Rectal smooth muscle tissue (tissue), 1 donor: Measurements from ENCODE around the gene TRIM37.
"Not testable (repeated sequence)": the region's sequence is repeated elsewhere in the genome, so short reads cannot be mapped to it uniquely, and the experiment has no call there.

Experiments used
- H3K27ac ChIP-seq: one replicate; pipeline ENCODE4 v1.7.0; 2013; ENCODE audit warnings: low read depth, low read length, inconsistent platforms
- H3K27me3 ChIP-seq: one replicate; pipeline ENCODE4 v1.7.0; 2013; ENCODE audit warnings: low read length; ENCODE audit not compliant: control insufficient read depth, insufficient read depth
- H3K36me3 ChIP-seq: one replicate; pipeline ENCODE4 v1.7.0; 2013; ENCODE audit warnings: low read length; ENCODE audit not compliant: control insufficient read depth, insufficient read depth
- H3K4me1 ChIP-seq: one replicate; pipeline ENCODE4 v1.7.0; 2013; ENCODE audit warnings: low read length; ENCODE audit not compliant: control insufficient read depth, insufficient read depth
- H3K4me3 ChIP-seq: one replicate; pipeline ENCODE4 v1.7.0; 2013; ENCODE audit warnings: low read length
- H3K9ac ChIP-seq: one replicate; pipeline ENCODE4 v1.7.0; 2013; ENCODE audit warnings: low read length

Gene TRIM37

GRCh38 chr17:59139939-59140338 lies 33.3 kb upstream of the TRIM37 start:
- Histone ChIP-seq H3K36me3 (no peaks in the 10 kb centered on the region), H3K27ac (no peak overlapping the region), H3K4me1 (no peaks in the 10 kb centered on the region), H3K4me3 (no peak overlapping the region), H3K27me3 (no peaks in the 10 kb centered on the region), H3K9ac (no peak overlapping the region)

DNA sequence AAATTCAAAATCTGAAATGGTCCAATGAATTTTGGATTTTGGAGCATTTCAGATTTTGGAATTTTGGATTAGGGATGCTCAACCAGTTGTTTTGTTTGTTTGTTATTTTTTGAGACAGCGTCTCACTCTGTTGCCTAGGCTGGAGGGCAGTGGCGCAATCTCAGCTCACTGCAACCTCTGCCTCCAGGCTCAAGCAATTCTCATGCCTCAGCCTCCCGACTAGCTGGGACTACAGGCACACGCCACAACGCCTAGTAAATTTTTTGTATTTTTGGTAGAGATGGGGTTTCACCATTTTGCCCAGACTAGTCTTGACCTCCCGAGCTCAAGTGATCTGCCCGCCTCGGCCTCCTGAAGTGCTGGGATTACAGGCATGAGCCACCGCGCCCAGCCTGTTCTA lies 31.7 kb upstream of the TRIM37 start:
- not testable (repeated sequence) for H3K9ac ChIP-seq, H3K27me3 ChIP-seq, H3K4me1 ChIP-seq, H3K36me3 ChIP-seq, H3K27ac ChIP-seq, H3K4me3 ChIP-seq

DNA sequence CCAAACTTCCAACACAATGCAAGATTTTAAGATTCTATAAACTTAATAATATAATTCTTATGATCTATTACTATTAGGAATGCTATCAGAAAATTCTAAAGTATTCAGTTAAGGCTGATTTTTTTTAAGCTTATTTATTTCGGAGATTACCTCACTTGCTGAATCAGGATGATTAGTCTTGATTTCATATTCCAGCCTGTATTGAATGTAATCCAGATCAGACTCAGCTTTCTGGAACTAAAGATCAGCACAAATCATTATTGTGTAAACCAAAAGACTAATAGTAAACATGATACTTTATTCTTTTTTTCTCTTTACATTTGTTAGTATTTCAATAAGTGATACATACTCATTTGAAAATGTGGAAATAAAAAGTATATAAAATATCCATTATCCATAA lies 24.5 kb upstream of the TRIM37 start:
- H3K36me3 ChIP-seq, result peaks cover 2% of the 10 kb centered on the region
- no peak overlapping the region for H3K4me3 ChIP-seq
- H3K9ac ChIP-seq, result no peak overlapping the region
- no peaks in the 10 kb centered on the region for H3K4me1 ChIP-seq
- no peaks in the 10 kb centered on the region for H3K27me3 ChIP-seq
- H3K27ac ChIP-seq, result no peak overlapping the region

GRCh38 chr17:59129814-59130213 lies 23.1 kb upstream of the TRIM37 start:
- Histone ChIP-seq H3K27me3 (no peaks in the 10 kb centered on the region), H3K4me1 (no peaks in the 10 kb centered on the region), H3K27ac (no peak overlapping the region), H3K4me3 (no peak overlapping the region), H3K9ac (no peak overlapping the region), H3K36me3 (peaks cover 2% of the 10 kb centered on the region)

GRCh38 chr17:59126809-59127417 lies 20.2 kb upstream of the TRIM37 start:
- H3K9ac ChIP-seq, result no peak overlapping the region

DNA sequence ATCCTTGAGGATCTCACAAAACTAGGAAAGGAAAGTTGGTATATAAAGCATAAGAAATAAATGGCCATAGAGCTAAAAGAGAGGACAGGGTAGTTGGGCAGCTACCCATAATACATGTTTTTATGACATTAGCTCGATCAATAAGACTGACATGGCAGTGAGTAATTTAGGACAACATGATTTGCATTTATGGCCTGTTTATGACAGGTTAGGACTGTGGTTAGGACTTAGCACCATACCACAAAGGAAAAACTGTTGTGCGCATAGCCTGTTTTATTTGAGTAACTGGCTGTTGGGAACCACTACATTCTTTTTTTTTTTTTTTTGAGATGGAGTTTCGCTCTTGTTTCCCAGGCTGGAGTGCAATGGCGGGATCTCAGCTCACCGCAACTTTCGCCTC lies 18.0 kb upstream of the TRIM37 start:
- Histone ChIP-seq H3K36me3 (peaks cover 2% of the 10 kb centered on the region), H3K9ac (no peak overlapping the region), H3K4me1 (no peaks in the 10 kb centered on the region), H3K4me3 (no peak overlapping the region), H3K27ac (no peak overlapping the region), H3K27me3 (no peaks in the 10 kb centered on the region)

More at GRCh38 chr17:59126809-59127417, 20.2 kb upstream of the TRIM37 start:
- Histone ChIP-seq H3K36me3 (peaks cover 2% of the 10 kb centered on the region), H3K27me3 (no peaks in the 10 kb centered on the region), H3K4me1 (no peaks in the 10 kb centered on the region), H3K4me3 (no peak overlapping the region), H3K27ac (no peak overlapping the region)

DNA sequence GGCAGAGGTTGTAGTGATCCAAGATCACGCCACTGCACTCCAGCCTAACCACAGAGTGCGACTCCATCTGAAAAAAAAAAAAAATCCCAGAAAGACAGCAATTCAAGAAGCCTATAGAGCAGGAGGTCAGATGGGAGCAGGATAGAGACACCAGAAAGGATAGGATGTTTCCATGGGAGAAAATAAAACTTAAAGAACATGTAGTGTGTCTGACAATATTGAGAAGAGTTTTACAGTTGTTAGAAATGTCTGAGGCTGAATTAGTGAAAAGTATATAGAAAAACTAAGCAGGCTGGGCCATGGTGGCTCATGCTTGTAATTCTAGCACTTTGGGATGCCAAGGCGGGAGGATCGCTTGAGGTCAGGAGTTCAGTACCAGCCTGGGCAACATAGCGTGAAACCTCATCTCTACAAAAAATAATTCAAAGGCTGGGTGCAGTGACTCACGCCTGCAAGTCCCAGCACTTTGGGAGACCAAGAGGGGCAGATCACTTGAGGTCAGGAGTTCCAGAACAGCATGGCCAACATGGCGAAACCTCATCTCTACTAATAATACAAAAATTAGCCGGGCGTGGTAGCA lies 15.3 kb upstream of the TRIM37 start:
- Histone ChIP-seq H3K36me3 (no peaks in the 10 kb centered on the region), H3K4me1 (no peaks in the 10 kb centered on the region), H3K4me3 (no peak overlapping the region), H3K27me3 (no peaks in the 10 kb centered on the region), H3K27ac (no peak overlapping the region), H3K9ac (no peak overlapping the region)

- no peak overlapping the region for H3K9ac ChIP-seq
- H3K4me3 ChIP-seq, result no peak overlapping the region
- no peaks in the 10 kb centered on the region for H3K4me1 ChIP-seq
- no peaks in the 10 kb centered on the region for H3K27me3 ChIP-seq
- H3K27ac ChIP-seq, result no peak overlapping the region
- H3K36me3 ChIP-seq, result peaks cover 2% of the 10 kb centered on the region
Measured at GRCh38 chr17:59115474-59115873, 8.8 kb upstream of the TRIM37 start.

- Histone ChIP-seq H3K4me3 (no peak overlapping the region), H3K9ac (no peak overlapping the region), H3K4me1 (peaks cover 4% of the 10 kb centered on the region), H3K36me3 (peaks cover 2% of the 10 kb centered on the region), H3K27me3 (no peaks in the 10 kb centered on the region), H3K27ac (no peak overlapping the region)
Measured at GRCh38 chr17:59111539-59111938, 4.9 kb upstream of the TRIM37 start.

DNA sequence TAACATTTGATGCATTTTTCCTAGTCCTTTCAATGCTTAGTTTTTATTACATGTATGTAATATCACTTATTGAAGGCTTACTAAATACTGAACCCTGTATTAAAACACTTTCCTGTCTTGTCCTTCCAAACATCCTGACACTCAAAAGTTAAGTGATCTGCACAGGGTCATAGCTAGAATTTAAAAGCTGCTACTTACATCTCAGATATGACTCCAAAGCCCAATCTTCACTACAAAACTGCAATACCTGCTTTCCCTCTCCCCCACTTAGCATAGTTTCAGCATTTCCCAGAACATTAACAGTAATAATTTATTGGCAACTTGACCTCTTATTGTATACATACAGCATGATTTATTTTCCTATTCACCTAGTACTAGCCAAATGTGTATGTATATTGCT lies 4.3 kb upstream of the TRIM37 start:
- H3K4me3 ChIP-seq, result no peak overlapping the region
- H3K27ac ChIP-seq, result no peak overlapping the region
- H3K9ac ChIP-seq, result no peak overlapping the region
- peaks cover 2% of the 10 kb centered on the region for H3K36me3 ChIP-seq
- no peaks in the 10 kb centered on the region for H3K27me3 ChIP-seq
- peaks cover 4% of the 10 kb centered on the region for H3K4me1 ChIP-seq

DNA sequence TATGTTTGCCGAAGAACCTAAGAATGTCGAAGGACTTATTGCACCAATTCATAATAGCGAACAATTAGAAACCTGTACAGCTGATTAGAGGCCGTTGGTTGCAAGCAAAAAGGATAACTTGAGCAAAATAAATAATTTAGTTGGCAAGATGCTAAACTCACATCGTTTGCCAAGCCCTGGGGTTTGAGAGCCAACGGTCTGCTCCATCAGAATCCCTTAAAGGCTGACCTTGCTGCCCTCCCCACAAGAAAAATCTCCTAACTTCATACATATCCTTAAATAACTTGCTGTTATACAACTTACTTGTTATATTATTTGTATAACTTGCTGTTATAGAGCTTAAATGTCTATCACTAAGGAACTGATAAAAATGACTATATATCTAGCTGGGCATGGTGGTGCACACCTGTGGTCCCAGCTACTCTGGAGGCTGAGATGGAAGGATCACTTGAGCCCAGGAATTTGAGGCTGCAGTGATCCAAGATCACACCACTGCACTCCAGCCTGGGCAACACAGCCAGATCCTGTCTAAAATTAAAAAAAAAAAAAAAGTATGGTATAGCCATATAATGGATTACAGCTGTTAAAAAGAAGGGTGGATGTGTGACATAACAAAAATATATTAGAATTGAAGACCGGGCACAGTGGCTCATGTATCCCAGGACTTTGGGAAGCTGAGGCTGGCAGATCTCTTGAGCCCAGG lies 1.9 kb upstream of the TRIM37 start:
- H3K9ac ChIP-seq, result no peak overlapping the region
- no peaks in the 10 kb centered on the region for H3K27me3 ChIP-seq
- H3K4me1 ChIP-seq, result peaks cover 4% of the 10 kb centered on the region
- peaks cover 3% of the 10 kb centered on the region for H3K36me3 ChIP-seq
- H3K27ac ChIP-seq, result no peak overlapping the region
- H3K4me3 ChIP-seq, result no peak overlapping the region

GRCh38 chr17:59107306-59107670 lies 608 bp upstream of the TRIM37 start:
- Histone ChIP-seq H3K4me3 (peak overlapping the region; percentile 94), H3K36me3 (peaks cover 3% of the 10 kb centered on the region), H3K9ac (peak overlapping the region; percentile 60), H3K27ac (peak overlapping the region; percentile 73), H3K4me1 (peaks cover 4% of the 10 kb centered on the region), H3K27me3 (no peaks in the 10 kb centered on the region)
